ENCODE results near the gene RPL11.

DNA sequence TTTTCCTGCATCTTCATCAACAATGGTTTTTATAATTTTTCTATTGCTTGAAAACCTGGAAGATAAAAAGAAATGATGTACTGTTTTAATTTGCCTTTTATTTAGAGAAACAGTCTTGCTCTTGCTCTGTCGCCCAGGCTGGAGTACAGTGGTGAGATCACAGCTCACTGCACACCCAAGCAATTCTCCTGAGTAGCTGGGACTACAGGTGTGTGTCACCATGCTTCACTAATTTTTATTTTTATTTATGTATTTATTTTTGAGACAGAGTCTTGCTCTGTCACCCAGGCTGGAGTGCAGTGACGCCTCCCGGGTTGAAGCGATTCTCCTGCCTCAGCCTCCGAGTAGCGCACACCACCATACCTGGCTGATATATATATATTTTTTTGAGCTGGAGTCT lies 43.0 kb upstream of the RPL11 start:
- TF ChIP-seq, protein P1, sequence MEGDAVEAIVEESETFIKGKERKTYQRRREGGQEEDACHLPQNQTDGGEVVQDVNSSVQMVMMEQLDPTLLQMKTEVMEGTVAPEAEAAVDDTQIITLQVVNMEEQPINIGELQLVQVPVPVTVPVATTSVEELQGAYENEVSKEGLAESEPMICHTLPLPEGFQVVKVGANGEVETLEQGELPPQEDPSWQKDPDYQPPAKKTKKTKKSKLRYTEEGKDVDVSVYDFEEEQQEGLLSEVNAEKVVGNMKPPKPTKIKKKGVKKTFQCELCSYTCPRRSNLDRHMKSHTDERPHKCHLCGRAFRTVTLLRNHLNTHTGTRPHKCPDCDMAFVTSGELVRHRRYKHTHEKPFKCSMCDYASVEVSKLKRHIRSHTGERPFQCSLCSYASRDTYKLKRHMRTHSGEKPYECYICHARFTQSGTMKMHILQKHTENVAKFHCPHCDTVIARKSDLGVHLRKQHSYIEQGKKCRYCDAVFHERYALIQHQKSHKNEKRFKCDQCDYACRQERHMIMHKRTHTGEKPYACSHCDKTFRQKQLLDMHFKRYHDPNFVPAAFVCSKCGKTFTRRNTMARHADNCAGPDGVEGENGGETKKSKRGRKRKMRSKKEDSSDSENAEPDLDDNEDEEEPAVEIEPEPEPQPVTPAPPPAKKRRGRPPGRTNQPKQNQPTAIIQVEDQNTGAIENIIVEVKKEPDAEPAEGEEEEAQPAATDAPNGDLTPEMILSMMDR (IDR thresholded peaks at IDR 0.05), result no peak
- TF ChIP-seq EP300 (IDR thresholded peaks at IDR 0.05) (no peak), POLR2A (IDR thresholded peaks at IDR 0.05) (no peak), POLR2AphosphoS5 (IDR thresholded peaks at IDR 0.05) (no peak)
